HL-60 (cell line): ENCODE results near the gene HOXB8.

ENCODE experiments used
- CTCF ChIP-seq: IDR thresholded peaks from one replicate; pipeline ENCODE4 v1.5.1; 2011; ENCODE audit warnings: low read length, control low read depth, inconsistent platforms; ENCODE audit not compliant: insufficient read depth
- GABPA ChIP-seq: IDR thresholded peaks from 2 replicates; pipeline ENCODE4 v1.6.1; 2012; ENCODE audit warnings: low read depth
- POLR2AphosphoS5 ChIP-seq: IDR thresholded peaks from 2 replicates; pipeline ENCODE4 v1.6.1; 2012; ENCODE audit warnings: low read depth
- REST ChIP-seq: IDR thresholded peaks from 2 replicates; pipeline ENCODE4 v1.6.1; 2012; ENCODE audit warnings: low read depth; ENCODE audit not compliant: insufficient replicate concordance
- SPI1 ChIP-seq: IDR thresholded peaks from 2 replicates; pipeline ENCODE4 v1.6.1; 2012; ENCODE audit warnings: low read depth, mild to moderate bottlenecking, borderline replicate concordance

GRCh38 chr17:48601539-48602425 is 13.3 kb downstream of the HOXB8 start:
- TF ChIP-seq CTCF (no peak), GABPA (no peak), SPI1 (no peak), POLR2AphosphoS5 (no peak), REST (no peak)
